HG02798 (cell line): ENCODE measurements around the gene LYPD1.

Experiments
- ATAC-seq: cut with Tn5 transposase; IDR thresholded peaks from one replicate; pipeline ENCODE4 v1.9.1; 2021; ENCODE audit warnings: mild to moderate bottlenecking; ENCODE audit not compliant: unreplicated experiment, poor library complexity

The LYPD1 gene

DNA sequence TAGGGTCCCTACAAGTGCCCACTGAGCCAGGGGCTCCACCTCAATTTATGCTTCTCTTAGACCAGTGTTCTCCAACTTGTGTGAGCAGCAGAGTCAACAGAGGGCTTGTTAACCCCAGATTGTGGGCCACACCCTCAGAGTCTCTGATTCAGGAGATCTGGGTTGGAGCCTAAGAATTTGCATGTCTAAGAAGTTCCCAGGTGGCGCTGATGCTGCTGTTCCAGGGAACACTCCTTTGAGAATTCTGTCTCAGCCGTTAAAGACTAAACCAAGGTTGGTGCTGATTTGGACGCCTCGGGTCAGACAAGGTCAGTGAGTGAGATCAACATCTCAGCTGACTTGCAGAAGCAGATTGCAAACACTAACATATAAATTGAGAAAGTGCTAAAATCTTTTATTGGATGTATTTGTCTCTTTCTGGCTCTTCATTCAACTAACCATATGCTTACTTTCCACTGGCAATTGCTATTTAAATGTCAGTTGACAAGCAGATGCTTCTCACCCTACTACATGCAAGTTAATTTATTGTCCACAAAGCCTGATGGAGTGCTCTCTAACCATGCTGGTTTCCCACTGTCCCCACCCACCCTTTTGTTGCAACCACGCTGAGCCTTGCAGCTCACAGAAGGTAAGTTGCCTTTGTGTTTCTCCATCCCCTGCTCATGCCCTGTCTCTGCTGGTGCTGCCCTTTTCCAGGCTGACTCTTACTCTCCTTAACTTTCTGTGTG is 31.5 kb downstream of the LYPD1 start:
- ATAC-seq: no peak

DNA sequence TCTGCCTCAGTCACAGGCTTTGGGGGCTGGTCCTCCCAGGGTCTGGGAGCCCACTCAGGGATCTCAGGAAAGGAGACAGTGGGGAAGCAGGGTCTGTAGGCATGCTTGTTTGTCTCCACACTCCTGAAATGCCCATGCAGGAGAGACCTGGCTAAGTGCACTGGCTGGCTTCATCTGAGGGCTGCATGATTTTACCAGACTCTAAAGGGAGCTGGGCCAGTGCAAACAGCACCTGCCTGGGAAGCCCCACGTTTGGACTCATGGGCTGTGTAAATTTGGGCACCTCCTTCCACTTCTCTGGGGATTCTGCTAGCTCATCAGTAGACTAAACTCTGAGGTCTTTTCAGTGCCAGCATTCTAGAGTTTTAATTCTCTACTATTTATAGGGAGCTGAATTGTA is 33.7 kb downstream of the LYPD1 start:
- no peak for ATAC-seq

DNA sequence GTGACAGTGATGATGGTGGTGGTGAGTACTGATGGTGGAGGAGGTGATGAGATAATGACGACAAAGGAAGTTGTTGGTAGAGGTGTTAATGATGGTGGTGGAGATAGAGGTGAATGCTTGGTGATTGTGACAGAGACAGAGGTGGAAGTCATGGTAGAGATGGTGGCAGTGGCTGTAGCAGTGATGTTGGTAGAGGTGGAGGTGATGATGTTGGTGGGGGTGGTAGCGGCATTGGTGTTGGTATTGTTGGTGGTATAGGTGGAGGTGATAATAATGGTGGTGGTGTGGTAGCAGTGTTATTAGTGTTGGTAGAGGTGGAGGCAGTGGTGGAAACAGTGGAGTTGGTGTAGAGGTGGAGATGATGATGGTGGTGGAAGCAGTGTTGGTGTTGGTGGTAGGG is 36.4 kb downstream of the LYPD1 start:
- ATAC-seq: no peak

DNA sequence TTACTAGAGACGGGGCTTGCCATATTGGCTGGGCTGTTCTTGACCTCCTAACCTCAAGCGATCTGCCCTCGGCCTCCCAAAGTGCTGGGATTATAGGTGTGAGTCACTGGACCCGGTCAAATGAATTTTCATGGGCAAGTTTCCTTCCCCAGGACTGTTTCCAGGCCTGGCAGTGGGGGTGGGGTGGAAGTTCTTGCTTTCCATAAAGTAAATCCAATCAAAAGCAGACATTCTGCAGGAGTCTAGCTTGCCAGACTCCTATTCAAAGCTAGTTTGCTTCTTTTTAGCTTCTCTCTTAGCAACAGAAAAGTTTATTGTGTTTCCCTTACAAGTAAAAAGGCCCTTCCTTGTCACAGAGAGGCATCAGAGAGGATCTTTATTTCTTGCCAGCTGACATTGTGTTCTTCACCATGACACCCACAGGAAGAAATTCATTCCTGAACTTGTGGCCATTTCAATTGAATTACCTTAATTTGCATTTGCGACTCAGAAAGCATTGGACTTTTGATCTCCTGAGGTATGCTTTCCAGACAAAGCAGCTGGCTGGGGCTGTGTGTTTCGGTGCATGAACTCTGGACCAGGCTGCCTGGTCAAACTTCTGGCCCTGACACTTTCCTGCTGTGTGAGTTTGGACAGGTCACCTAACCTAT is 37.9 kb downstream of the LYPD1 start:
- ATAC-seq: no peak

DNA sequence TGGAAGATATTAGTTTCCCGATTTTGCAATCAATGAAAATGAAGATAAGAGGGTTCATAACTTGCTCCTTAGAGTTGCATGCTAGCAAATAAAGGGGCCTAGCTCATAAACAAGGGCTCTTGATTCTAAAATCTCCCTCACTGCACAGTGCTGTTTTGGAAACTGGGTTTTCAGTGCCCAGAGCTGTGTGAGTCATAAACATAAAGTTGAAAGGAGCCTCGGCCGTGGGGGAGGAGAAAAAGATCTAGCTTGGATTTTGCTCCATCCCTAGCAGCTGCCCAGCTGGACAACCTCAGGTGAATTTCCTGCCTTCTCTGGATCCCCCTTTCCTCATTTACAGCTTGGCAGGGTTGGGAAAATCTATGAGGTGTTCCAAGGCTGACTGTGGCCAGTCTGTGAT is 42.5 kb downstream of the LYPD1 start:
- ATAC-seq: no peak

DNA sequence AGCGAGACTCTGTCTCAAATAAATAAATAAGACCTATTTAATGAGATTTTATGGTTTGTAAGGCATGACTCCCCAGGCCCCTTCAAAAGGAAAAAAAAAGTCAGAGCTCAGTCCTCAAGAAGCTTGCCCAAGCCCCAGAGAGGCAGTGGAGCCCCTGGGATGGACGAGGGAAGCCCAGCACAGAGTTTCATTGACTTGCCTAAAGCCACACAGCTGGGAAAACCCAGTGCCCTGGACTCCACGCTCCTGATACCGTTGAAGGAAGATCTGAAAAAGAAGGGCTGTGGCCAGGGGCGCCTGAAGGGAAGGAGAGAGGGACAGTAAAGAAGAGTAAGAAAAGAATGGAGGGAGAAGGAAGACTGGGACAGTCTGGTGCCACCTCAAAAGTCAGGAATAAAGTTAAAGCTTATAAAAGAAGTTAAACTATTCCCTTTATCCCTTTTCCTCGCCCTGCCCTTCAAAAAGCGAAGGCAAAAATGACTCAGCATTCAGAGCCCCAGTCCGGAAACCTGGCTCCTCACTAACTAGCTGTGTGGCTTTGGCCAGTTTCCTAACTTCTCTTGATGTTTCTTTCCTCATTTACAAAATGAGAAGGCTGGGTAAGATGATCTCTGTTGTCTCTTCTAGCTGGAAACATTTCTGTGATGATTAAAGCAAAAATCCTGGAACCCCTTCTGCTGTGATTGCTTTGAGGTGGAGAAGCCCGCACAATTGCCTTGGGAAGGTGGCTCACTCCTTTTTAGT is 46.7 kb downstream of the LYPD1 start:
- no peak for ATAC-seq

DNA sequence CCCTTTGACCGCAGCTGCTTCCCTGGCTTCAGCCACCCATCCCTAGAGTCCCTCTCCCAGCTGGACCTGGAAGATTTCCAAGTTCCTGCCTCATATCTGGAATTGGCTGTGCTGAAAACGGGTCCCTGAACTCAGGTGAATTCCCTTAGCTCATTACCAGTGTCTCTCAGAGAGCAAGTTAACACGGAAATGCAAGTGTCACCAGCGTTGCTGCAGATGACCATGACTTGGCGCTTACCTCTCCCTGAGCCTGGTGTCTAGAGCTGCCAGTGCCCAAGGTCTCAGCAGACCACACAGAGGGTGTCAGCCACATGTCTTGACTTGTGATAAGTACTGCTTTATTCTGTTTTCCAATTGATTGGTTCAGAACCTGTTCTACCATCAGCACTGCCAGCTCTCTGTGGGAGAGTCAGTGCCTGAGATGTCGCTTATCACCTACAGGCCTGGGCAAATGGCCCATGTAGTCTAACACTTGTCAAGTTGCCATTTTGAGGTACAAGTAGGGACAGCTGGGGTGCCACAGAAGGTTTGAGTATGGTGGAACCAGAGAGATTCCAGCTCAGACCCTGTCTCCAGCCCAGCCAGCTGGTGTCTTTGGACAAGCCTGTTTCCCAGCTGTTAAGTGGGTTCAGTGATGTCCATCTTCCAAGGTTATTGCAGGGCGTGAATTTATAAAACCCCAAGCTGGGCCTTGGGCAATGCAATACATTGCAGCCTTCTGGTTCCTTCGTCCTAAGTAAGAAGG is 48.7 kb downstream of the LYPD1 start:
- no peak for ATAC-seq

DNA sequence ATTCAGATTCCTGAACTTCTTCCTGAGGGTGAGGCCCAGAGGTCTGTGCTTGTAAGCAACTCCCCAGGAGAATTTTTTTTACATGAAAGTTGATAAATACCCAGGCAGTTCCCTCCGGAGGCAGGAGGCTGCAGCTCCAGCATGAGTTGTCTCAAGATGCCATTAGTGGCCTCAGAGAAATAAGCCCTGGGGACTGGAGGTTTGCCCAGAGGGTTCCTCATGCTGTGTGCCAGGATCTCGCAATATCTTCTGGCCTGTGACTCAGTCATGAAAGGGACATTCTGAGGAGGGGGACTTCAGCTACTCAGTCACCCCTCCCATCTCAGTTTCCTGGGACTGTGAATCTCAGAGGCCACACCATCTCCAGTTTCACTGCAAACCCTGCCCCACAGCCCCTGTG is 49.9 kb downstream of the LYPD1 start:
- no peak for ATAC-seq

DNA sequence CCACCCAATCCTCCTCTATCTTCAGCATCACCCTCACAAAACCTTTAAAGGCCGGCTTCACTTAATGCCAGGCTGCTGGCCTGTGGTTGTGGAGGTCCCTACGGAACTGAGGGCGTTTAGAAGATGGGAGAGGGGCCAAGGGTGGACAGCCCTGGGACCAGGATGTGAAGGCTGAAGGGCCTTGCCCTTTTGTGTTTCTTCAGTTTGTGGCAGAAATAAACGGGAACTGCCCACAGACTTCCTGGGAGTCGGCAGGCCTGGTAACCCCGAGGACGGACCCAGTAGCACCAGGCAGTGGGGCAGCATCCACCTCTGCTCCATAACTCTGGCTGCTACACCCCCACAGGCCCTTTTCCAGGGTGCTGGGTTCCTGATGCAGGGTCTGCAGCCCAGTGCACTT is 51.3 kb downstream of the LYPD1 start:
- no peak for ATAC-seq

DNA sequence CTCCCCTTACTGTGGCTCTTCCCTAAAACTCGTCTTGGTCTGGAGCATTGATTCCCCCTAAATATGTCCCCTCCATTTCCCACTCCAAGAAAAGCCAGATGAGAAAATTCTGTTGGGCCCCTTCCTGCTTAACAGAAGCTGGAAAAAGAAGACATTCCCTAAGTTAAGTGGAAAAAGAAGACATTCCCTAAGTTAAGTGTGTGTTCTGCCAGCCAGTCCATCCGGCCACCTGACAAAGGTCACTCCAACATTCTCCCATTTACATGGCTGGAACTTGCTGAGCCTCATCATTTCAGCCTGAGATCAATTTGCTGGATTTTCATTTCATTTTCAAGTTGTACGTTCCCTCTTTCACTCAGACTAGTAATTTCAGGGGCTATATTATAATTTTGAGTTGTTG is 52.0 kb downstream of the LYPD1 start:
- no peak for ATAC-seq

DNA sequence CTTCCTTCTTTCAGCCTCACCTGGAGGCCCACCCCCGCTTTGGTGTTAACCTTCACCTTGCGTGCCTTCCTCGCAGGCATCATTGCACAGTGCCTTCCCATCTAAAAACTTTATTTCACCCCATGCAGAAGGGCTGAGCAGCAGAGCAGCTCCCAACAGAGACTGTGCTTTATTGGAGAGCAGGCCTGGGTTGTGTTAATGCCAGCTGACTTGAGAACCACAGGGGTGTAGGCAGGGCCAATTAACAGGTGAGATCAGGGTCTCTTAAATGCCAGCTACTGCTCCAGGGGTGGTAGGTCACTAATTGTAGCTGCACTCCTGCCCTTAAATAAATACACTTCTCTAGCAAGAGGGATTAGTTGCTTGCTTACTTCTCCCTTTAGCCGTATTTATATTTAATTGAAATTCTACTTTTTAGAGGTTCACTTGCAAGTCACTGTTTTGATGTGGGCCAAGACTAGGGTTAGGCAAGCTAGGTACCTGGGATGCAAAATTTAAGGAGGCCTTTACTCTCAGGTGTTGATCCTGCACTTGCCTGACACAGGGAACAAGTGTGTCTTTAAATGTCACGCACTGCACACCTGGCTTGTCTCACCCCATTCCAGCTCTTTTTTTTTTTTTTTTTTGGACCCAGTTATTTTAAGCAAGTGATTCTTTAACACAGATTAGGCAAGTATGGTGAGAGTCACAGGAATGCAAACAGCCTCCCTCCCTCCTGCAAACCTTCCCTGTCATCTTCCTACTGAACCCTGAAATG is 54.5 kb downstream of the LYPD1 start:
- ATAC-seq: no peak

DNA sequence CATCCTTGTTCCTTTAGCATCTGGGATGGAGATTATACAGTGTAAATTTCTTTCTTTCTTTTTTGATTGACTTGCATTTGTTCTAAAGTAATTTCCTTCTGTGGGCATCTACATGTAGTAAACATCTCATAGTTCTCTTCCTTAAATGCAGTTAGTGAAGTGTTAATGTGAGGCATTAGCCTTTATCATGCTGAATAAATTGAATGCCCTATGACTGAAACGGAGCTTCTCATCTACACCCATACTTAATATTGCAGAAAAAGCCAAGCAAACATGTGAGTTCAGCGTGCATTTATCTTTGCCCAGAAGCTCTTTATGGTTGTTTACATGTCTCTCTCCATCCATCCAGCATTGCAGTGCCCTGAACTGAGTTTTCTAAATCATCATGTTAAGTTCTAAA is 58.3 kb downstream of the LYPD1 start:
- no peak for ATAC-seq

DNA sequence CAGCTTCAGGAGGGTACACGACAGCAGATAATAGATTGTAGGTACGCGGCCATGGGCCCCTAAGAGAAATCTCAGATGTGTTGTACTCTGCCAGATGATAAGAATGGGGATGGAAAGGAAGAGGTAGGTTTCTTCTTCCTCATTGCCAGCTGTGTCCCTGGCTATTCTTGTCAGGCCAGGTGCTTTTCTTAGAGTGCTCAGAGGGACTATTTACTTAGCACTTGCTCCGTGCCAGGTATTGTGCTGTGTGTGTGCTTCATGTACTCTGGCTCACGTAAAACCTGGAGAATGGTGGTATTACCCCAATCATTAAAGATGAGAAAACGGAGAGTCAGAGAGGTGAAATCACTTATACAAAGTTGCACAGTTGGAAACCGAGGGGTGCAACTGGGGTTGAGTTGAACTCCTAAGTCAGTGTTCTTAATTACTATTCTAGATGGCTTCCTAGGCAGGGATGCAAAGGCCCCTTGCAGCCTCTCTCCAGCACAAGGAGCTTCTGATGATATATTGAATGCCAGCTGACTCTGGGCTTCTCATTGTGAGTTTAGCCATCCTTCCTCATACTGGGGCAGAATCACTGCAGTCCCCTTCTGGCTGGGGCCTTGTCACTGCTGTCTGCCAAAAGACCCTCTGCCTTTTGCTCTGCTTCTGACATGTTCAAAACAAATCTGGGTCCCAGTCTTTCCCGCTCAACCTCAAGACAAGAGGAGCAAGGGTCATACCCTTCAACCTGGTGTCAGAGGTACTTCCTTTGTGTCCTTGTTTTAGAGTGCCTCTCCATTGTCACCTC is 60.7 kb downstream of the LYPD1 start:
- ATAC-seq: no peak

DNA sequence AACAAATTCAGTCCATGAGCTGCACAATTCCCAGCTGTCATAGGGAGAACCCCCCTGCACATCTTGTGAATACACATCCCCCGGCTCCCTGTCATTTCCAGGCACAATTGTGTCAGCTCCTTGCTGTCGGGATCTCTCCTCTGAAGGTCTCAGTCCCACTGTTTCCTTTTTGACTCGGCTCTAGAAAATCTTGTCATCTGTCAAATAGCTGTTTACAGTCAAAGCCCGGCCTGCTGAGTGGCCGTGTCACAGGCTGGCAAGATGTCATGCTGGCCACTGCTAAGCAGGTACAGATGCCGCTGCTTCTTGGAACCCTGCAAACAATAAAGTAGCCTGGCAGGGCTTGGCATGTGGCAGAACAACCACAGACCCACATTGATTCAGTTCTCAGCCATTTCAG is 61.7 kb downstream of the LYPD1 start:
- no peak for ATAC-seq

DNA sequence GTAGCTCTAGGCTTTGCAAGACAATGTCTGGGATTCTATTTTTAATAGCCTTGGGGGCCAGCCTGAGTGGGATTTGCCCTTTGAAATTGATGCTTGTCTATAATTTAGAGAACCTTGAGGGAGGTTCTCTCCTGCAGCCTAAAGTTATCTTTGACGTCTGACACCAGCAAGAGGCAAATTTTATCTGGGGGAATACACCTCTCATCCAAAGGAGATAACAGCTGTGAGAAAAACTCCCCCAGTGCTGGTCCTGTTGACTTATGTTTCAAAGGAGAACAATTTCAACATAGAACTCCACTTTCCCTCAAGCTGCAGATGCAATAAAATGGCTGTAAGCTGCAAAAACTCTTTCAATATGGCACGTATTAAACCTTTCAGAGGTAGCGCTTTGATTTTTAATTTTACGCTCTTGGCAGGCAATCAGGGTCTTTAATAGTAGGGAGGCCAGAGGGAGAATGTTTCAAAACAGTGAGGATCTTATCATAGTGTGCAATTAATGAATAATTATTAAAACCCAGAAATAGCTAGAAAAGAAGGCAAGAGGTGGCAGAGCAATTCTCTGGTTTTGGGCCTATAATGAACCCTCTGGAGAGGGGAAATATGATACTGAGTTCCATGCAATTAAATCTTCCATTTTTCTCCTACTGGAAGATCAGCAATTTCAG is 62.4 kb downstream of the LYPD1 start:
- no peak for ATAC-seq

DNA sequence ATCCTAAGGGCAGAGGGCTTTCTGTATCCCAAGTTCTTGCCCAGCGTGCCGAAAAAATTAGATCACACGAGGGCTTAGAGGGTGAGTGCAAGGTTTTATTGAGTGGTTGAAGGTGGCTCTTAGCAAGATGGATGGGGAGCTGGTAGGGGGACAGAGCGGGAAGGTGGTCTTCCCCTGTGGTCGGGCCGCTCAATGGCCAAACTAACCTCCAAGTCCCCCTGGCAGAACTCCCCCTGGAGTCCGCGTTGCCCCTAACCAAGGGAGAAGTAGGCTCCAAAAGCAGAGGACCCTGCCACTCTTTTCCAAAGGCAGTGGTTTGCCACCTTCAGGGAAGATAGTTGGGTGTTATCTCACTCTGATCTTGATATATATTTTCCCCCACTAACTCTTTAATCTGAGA is 63.4 kb downstream of the LYPD1 start:
- no peak for ATAC-seq

DNA sequence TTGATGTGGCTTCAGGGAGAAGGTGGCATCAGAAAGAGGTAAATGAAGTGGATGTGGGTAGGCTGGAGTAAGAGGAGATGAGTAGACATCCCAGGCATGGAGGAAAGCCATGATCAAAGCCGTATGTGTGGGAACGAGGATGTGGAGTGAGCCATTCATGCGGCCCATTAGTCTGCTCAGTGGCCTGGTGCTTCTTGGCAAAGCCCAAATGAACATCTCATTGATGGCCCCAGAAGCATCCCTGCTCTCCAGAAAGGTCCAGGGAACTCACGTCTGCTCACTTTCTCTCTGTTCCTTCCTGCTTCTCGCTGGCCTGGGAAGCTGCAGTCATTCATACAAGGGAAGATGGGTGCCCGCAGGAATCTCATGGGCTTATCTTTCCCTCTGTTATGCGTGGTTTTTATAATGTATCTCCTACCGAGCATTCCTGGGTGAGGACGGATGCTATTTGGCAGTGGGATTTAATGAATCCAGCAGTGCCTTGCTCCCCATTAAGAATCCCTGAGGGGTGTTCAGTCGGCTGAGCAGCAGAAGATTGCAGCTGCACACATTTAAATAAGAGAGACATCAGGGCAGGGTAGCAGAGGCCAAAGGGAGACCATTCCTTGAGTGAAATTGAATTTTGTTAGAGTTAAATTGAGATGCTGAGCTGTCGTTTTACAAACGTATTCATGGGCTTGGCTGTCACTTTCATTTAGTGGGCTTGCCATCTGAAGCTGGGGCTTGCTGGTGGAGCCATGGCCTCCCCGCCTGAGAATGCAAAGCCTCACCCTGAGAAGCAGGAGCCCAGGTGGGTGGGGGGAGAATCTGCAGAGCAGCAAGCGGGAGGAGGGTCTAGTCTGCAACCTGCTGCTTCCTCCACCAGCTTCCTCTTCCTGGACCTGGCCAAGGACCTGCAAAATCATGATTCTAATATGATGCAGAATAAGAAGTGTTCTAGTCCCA is 64.5 kb downstream of the LYPD1 start:
- ATAC-seq: no peak

DNA sequence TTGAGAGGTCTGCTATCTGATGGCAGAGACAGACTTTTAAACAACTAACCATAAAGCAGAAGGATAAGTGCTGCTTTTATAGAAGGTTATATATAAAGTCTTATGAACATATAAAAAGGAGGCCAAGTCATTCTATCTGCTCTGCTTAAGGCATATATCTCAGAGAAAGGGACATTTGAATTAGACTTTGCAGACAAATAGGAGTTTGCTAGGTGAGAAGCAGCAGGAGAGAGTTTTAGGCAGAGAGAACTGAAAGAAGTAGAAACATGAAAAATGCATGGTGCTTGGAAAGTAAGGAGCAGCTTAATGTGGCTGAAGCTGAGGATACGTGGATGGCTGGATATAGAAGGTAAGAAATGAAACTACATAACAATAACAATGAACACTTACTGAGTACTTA is 65.4 kb downstream of the LYPD1 start:
- ATAC-seq: no peak
